Esophagus (tissue), 2 donors: ENCODE data around the gene HUNK. TPM values are rescaled to one million over a fixed set of nuclear protein-coding genes. Genes with fewer than 3 reads are reported as not detected.
"Not testable (repeated sequence)": the region's sequence is repeated elsewhere in the genome, so short reads cannot be mapped to it uniquely, and the experiment has no call there.

Experiments
- H3K27ac ChIP-seq, 2 donors: one replicate each; pipeline ENCODE4 v1.5.1; 2013; ENCODE audit warnings: low read depth in 2 of 2, mild to moderate bottlenecking in 2 of 2, inconsistent platforms in 1 of 2, low read length in 1 of 2, moderate library complexity in 1 of 2
- H3K27me3 ChIP-seq, 2 donors: one replicate each; pipeline ENCODE4 v1.6.1; 2013; ENCODE audit warnings: low read length in 2 of 2, control low read depth in 1 of 2, mild to moderate bottlenecking in 1 of 2; ENCODE audit not compliant: insufficient read depth in 2 of 2, control insufficient read depth in 1 of 2
- H3K36me3 ChIP-seq, 2 donors: one replicate each; pipeline ENCODE4 v1.6.1; 2013; ENCODE audit warnings: low read length in 1 of 2; ENCODE audit not compliant: control insufficient read depth in 2 of 2, insufficient read depth in 2 of 2
- H3K4me1 ChIP-seq, 2 donors: one replicate each; pipeline ENCODE4 v1.6.1; 2013; ENCODE audit warnings: low read length in 1 of 2; ENCODE audit not compliant: control insufficient read depth in 2 of 2, insufficient read depth in 2 of 2
- H3K4me3 ChIP-seq, 2 donors: one replicate each; pipeline ENCODE4 v1.5.1; 2013; ENCODE audit warnings: low read length in 2 of 2, mild to moderate bottlenecking in 2 of 2, low read depth in 1 of 2, moderate library complexity in 1 of 2
- H3K9me3 ChIP-seq, 2 donors: one replicate each; pipeline ENCODE4 v1.6.1; 2013; ENCODE audit warnings: mild to moderate bottlenecking in 2 of 2, low read depth in 1 of 2, low read length in 1 of 2, moderate library complexity in 1 of 2; ENCODE audit not compliant: control insufficient read depth in 2 of 2, insufficient read depth in 1 of 2
- WGBS, 2 donors: extraction: QIAGEN DNeasy Blood & Tissue Kit; methylation state at CpG; one replicate each; pipeline ENCODE4 v1.1.7; 2013; 5-methylcytosine and 5-hydroxymethylcytosine counted together
- polyA plus RNA-seq, 2 donors: library from polyadenylated mRNA; stranded (reverse); fragments of 200-250 nt; gene quantifications; one replicate each; pipeline ENCODE4 v1.2.3, GENCODE V29; 2013
- donor health status: healthy with polysubstance abuse.
- donor health status: Bipolar disorder and iron deficiency.

Gene HUNK
- polyA plus RNA-seq, 2 donors, result 0.10 to 0.20 TPM

GRCh38 chr21:31847761-31848160, 25.1 kb upstream of the HUNK start:
- Histone ChIP-seq H3K4me1 (no peaks in the 10 kb centered on the region), H3K9me3 (no peaks in the 10 kb centered on the region), H3K27ac (no peak overlapping the region), H3K27me3 (no peaks in the 10 kb centered on the region), H3K36me3 (no peaks in the 10 kb centered on the region), H3K4me3 (no peak overlapping the region)
- 78 to 79% methylated on average over 3 of the region's 3 CpGs for WGBS, 2 donors

- no peaks in the 10 kb centered on the region for H3K36me3 ChIP-seq
- H3K9me3 ChIP-seq, result no peaks in the 10 kb centered on the region
- no peak overlapping the region for H3K27ac ChIP-seq
- H3K4me3 ChIP-seq, result no peak overlapping the region
- no peaks in the 10 kb centered on the region for H3K4me1 ChIP-seq
- 86% methylated on average over 4 of the region's 4 CpGs for WGBS, 2 donors
- H3K27me3 ChIP-seq, result no peaks in the 10 kb centered on the region
Measured at GRCh38 chr21:31848326-31848985, 24.4 kb upstream of the HUNK start.

GRCh38 chr21:31850886-31851285, 21.9 kb upstream of the HUNK start:
- H3K27ac ChIP-seq, result no peak overlapping the region
- no peaks in the 10 kb centered on the region for H3K9me3 ChIP-seq
- 82 to 89% methylated on average over 7 of the region's 7 CpGs for WGBS, 2 donors
- H3K4me3 ChIP-seq, result no peak overlapping the region
- no peaks in the 10 kb centered on the region for H3K36me3 ChIP-seq
- no peaks in the 10 kb centered on the region for H3K27me3 ChIP-seq
- H3K4me1 ChIP-seq, result no peaks in the 10 kb centered on the region

GRCh38 chr21:31855180-31855579, 17.6 kb upstream of the HUNK start:
- Histone ChIP-seq H3K4me3 (no peak overlapping the region), H3K27ac (no peak overlapping the region), H3K9me3 (no peaks in the 10 kb centered on the region), H3K4me1 (no peaks in the 10 kb centered on the region), H3K36me3 (no peaks in the 10 kb centered on the region), H3K27me3 (no peaks in the 10 kb centered on the region)
- 52 to 65% methylated on average over 4 of the region's 4 CpGs for WGBS, 2 donors

DNA sequence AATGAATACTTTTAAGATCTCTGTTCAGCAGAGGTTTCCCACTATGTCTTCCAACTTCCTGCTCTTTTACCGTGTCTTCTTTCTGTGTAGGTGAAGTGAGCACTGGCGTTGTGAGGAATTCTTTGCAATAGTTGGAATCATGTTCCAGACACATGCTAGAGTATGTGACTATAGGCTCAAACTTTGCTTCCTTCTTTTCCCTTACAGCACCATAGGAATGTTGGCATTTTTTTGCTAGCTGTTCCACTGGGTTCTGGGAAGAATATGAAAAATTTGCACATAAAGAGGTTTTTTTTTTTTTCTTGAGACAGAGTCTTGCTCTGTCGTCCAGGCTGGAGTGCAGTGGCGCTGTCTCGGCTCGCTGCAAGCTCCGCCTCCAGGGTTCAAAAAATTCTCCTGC, 15.7 kb upstream of the HUNK start:
- Histone ChIP-seq H3K36me3 (no peaks in the 10 kb centered on the region), H3K27me3 (no peaks in the 10 kb centered on the region), H3K27ac (no peak overlapping the region), H3K4me3 (no peak overlapping the region), H3K4me1 (peaks cover 2% of the 10 kb centered on the region in 2 donors), H3K9me3 (no peaks in the 10 kb centered on the region)
- 81% methylated on average over 7 of the region's 7 CpGs for WGBS, 2 donors

DNA sequence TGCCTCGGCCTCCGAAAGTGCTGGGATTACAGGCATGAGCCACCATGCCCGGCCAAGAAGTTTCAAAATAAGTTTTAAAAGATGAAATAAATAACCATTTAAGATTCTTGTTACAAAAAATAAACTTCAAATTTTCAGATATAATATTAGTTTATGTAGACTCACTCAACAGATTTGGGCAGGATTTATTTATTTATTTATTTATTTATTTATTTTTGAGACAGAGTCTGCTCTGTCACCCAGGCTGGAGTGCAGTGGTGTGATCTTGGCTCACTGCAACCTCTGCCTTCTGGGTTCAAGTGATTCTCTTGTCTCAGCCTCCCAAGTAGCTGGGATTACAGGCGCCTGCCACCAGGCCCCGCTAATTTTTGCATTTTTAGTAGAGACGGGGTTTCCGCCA, 15.2 kb upstream of the HUNK start:
- not testable (repeated sequence) for H3K27me3 ChIP-seq, H3K9me3 ChIP-seq, H3K36me3 ChIP-seq, H3K27ac ChIP-seq, H3K4me3 ChIP-seq, H3K4me1 ChIP-seq
- WGBS, 2 donors, result 83% methylated on average over 7 of the region's 7 CpGs

DNA sequence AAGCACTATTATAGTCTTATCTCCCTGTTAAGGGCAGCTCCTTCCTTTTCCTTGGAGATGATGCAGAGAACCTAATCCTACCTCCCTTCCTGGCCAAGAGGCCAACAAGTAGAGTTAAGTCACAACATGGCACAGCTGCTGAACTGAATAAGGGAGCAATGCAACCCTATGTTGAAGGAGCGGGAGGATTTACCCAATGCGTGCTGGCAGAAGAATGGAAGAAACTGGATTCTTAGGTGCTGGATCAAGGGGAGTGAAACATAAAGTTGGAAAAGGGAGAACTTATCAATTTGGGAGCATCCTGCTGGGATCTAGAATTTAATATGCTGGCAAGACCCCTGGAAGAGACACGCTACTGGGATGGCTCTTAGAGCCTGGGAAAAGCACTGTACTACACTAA, 12.0 kb upstream of the HUNK start:
- no peak overlapping the region for H3K4me3 ChIP-seq
- peaks cover 2% of the 10 kb centered on the region in 2 donors for H3K4me1 ChIP-seq
- no peaks in the 10 kb centered on the region for H3K9me3 ChIP-seq
- no peak overlapping the region for H3K27ac ChIP-seq
- H3K27me3 ChIP-seq, result no peaks in the 10 kb centered on the region
- 93 to 96% methylated on average over 3 of the region's 3 CpGs for WGBS, 2 donors
- H3K36me3 ChIP-seq, result no peaks in the 10 kb centered on the region

DNA sequence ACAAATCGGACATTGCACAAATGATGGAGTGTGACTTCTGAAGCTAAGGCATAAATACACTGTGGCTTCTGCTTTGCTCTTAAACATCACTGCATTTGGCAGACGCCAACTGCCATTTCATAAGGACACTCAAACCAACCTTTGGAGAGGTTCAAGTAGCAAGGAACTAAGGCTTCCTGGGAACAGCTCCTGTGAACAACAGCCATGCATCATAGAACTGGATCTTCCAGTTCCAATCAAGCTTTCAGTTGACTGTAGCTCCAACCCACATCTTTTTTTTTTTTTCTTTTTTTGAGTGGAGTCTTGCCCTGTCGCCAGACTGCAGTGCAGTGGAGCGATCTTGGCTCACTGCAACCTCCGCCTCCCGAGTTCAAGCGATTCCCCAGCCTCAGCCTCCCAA, 10.7 kb upstream of the HUNK start:
- Histone ChIP-seq H3K27me3 (no peaks in the 10 kb centered on the region), H3K9me3 (no peaks in the 10 kb centered on the region), H3K4me1 (peaks cover 2% of the 10 kb centered on the region in 2 donors), H3K36me3 (no peaks in the 10 kb centered on the region), H3K4me3 (no peak overlapping the region), H3K27ac (no peak overlapping the region)
- 67 to 81% methylated on average over 7 of the region's 7 CpGs for WGBS, 2 donors

DNA sequence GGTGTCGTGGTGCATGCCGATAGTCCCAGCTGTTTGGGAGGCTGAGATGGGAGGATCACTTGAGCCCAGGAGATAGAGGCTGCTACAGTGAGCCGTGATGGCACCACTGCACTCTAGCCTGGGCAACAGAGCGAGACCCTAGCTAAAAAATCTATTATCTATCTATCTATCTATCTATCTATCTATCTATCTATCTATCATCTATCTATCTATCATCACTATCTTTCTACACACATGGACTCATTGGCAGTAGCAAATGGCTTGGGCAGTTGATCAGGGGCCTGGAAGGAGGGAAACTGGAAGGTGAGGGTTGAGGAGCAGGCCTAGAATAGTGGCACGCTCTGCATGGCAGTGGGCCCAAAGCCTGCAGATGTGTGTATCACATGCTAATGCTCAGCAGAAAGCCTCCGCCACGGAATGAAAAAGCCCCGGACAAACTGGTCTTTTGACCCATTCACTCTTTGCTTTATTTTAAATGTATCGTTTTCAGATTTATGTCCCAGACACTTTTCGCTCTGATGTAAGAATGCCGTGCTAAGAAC, 7.3 kb upstream of the HUNK start:
- Histone ChIP-seq H3K9me3 (no peaks in the 10 kb centered on the region), H3K4me1 (peaks cover 2% of the 10 kb centered on the region in 2 donors), H3K4me3 (no peak overlapping the region), H3K27ac (no peak overlapping the region), H3K36me3 (no peaks in the 10 kb centered on the region), H3K27me3 (no peaks in the 10 kb centered on the region)
- WGBS, 2 donors, result 82 to 83% methylated on average over 11 of the region's 11 CpGs

GRCh38 chr21:31866077-31866511, 6.7 kb upstream of the HUNK start:
- Histone ChIP-seq H3K4me3 (no peak overlapping the region), H3K36me3 (no peaks in the 10 kb centered on the region), H3K27ac (no peak overlapping the region), H3K9me3 (no peaks in the 10 kb centered on the region), H3K27me3 (no peaks in the 10 kb centered on the region), H3K4me1 (peaks cover 2% of the 10 kb centered on the region in 2 donors)
- 11 to 18% methylated on average over 15 of the region's 15 CpGs for WGBS, 2 donors
